Measurements from ENCODE around the gene AFAP1L1.

GRCh38 chr5:149320791-149321330 lies 49.2 kb downstream of the AFAP1L1 start:
- TF ChIP-seq ZBTB44 (CRISPR knock-in tag; IDR thresholded peaks at IDR 0.05) (no peak), GPN1 (CRISPR knock-in tag; IDR thresholded peaks at IDR 0.05; ENCODE audit: borderline replicate concordance) (no peak), KLF9 (CRISPR knock-in tag; IDR thresholded peaks at IDR 0.05; ENCODE audit: low read depth) (0 out of 2 replicates have a peak, but pooled peaks have one; percentile 61), MLX (CRISPR knock-in tag; IDR thresholded peaks at IDR 0.05) (0 out of 2 replicates have a peak, but pooled peaks have one; percentile 24), RAD51 (IDR thresholded peaks at IDR 0.05; ENCODE audit: borderline replicate concordance) (peak; percentile 49; the same call in 1 of the 2 replicates), NFYB (CRISPR knock-in tag; IDR thresholded peaks at IDR 0.05) (peak; percentile 51), SKI (IDR thresholded peaks at IDR 0.05; ENCODE audit: partially characterized antibody) (no peak), HDAC2 (CRISPR knock-in tag; IDR thresholded peaks at IDR 0.05) (0 out of 2 replicates have a peak, but pooled peaks have one; percentile 34), PHF8 (CRISPR knock-in tag; IDR thresholded peaks at IDR 0.05) (no peak)

Data from HepG2 (cell line).